HG03442 (cell line): ENCODE data around the gene RRAGB.
"Not testable (repeated sequence)": the region's sequence is repeated elsewhere in the genome, so short reads cannot be mapped to it uniquely, and the experiment has no call there.

Experiments
- ATAC-seq: cut with Tn5 transposase; IDR thresholded peaks from one replicate; pipeline ENCODE4 v1.9.1; 2021; ENCODE audit warnings: mild to moderate bottlenecking, moderate library complexity; ENCODE audit not compliant: unreplicated experiment

RRAGB gene

DNA sequence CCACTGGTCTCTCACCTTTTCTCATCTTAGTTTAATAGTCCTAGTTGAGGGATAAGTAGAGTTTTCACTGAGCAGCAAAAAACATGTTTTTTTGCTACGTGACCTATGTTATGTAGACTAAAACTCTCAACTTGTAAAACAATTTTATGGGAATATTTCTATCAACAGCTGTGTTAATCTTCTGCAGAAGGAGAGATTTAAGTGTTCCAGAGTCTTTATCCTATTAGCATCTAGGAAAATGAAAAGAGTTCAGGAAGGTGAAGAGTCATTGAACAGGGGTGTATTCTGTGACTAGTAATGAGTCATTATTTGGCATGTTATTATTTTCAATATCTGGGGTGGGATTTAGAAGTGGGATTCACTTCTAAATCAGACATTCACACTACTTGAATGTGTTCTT, 41.9 kb downstream of the RRAGB start:
- no peak for ATAC-seq

DNA sequence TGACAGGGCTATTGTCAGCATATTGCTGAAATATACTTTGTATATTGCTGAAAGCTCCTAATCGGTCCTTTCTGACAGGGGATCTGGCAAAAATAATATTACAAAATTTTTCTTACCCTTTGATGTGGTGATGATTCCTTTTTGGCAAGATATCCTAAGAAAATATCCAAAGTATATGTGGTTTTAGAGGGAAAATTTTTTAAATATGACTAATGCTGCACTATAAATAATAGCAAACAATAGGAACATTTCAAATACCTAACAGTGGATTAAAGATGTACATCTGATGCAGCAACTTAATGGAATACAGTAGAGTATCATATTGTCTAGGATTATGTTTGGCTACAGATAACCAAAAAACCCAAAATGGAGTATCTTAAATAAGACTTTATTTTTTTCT, 49.6 kb downstream of the RRAGB start:
- ATAC-seq = no peak

DNA sequence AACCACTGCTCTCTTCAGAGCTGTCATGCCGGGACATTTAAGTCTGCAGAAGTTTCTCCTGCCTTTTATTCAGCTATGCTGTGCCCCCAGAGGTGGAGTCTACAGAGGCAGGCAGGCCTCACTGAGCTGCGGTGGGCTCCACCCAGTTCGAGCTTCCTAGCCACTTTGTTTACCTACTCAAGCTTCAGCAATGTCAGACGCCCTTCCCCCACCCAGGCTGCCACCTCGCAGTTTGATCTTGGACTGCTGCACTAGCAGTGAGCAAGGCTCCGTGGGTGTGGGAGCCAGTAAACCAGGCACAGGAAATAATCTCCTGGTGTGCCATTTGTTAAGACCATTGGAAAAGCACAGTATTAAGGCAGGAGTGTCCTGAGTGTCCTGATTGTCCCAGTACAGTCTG, 56.9 kb downstream of the RRAGB start:
- ATAC-seq = not testable (repeated sequence)

DNA sequence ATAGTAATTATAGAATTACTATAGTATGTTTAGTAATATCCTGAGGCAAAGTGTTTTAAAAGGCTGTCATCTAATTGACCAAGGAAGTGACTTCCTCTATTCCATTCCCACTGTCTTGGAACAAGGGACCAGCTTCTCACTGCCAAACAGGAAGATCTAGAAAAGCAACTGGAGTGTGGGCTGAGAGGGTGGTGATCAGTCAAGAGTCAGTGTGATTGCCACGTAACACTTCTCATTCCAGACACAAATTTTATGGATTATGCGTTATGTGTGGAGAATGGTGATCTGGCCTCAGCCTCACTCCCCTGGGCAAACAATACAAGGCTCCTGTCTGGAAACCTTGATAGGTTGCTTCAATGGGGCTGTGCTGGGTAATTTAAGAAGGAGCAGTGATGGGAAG, 60.0 kb downstream of the RRAGB start:
- ATAC-seq = no peak

DNA sequence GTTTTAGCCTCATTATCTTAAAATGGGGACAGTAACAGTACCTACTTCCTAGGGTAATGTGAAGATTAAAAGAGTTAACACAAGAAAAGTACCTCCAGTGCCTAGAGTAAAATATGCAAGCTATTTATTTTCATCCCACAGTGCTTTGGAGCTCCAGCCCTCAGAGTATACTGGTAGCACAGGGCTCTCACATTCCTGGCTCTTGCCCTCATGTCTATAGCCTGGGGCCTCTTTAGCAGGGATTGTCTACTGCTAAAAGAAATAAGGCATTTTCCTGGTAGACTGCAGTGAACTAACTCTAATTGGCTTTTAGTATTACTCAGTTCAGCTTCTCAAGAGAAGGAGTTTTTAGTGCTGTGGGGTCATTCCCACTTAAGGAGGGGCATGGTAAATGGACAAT, 60.8 kb downstream of the RRAGB start:
- no peak for ATAC-seq

DNA sequence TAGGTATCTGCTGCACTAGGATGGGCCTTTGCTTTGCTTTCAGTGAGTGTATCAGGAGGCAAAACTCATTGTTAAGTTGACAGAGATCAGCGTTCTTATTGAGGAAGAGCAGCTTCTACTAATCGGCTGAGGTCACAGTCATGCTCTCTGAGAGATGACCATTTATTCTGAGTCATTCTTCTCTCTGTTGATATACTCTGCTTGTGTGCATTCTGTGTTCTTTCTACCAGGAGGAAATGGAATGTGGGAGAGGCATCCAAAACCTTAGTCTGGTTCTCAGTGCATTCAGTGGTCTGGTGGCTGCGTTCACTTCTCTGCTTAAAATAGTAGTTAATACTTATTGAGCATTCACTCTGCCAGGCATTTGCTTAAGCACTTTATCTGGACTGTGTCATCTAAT, 66.2 kb downstream of the RRAGB start:
- ATAC-seq = no peak

DNA sequence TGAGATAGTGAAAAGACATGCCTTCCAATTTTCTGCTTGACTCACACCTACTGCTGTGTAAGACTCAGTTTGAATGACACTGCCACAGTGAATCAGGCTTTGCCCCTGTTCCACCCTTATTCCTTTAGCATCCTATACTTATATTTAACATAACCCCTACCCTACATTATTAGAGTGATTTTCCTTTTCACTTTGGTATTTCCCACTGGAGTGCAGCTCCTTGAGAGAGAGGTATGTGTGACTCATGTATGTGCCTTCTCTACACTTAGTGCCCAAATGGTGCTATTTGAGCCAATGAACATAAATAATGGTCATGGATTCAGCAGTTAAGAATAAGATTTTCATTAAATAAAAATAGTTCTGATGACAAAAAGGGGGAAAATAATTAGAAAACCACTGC, 69.5 kb downstream of the RRAGB start:
- no peak for ATAC-seq

DNA sequence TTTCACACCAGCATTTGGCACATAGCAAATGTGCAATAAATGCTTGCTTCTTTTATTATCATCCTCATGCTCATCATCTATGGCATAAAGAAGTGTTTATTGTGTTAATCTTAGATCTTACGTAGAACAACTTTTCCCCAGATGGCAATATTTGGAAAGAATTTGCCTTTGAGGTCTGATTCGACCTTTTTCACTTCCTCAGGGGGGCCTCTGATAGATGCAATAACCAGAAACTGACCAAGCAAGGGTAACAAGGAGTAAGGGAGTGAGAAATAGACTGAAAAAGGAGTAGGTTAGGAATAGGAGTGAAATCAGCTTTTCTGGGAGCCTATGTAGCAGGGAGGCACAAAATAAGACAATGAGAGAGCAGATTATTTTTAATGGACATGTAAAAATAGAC, 70.2 kb downstream of the RRAGB start:
- ATAC-seq = no peak

DNA sequence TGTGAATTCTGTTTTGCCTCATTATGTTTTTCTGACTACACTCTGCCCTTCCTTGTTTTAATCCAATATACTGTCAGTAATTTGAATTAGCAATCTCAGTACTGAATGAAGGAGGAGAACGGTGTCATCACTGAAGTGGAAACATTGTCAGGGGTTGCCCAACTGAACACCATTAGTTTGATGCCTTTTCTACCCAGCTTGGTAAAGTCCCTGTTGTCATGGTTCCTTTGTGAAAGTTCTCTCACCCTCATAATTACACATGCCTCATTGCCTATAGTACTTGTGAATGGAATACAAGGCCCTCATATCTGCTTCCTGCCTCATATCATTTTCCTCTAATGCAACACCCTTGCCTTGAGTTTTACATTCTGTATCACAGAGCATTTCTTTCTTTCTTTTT, 76.9 kb downstream of the RRAGB start:
- ATAC-seq = peak; percentile 99

DNA sequence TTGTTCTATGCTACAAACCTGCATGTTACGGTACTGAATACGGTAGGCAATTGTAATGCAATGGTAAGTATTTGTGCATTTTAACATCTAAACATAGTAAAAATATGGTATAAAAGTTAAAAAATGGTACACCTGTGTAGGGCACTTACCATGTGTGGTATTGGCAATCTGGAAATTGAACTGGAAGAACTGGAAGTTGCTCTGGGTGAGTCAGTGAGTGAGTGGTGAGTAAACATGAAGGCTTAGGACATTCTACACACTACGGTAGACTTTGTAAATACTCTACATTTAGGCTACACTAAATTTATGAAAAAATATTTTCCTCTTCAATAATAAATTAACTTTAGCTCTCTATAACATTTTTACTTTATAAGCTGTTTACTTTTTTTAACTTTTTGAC, 78.9 kb downstream of the RRAGB start:
- no peak for ATAC-seq

DNA sequence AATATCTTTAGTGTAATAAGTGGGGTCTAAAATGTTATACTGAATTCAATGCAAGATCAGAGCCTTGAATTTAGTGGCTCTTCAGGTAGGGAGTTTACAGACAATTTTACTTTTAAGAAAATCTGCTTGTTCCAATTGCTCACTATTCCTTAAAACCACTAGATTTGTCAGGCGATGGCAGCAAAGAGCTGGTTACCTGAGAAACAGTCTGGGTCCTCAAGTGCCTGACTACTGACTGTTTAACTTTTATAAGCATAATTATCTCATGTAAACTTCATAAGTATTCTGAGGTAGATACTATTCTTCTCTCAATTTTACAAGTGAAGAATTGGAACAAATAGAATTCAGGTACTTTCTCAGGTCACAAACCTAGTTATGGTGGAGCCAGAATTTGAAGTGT, 84.3 kb downstream of the RRAGB start:
- no peak for ATAC-seq
